Retinal pigment epithelial cell (primary cell): Measurements from ENCODE around the gene SMYD2.

Source experiments
- DNase-seq: peaks from one replicate; pipeline ENCODE4 v3.0.0-alpha.2; 2010; ENCODE audit warnings: low read depth
- H3K4me3 ChIP-seq: 2 replicates; pipeline ENCODE4 v1.5.1; 2011; ENCODE audit warnings: mild to moderate bottlenecking, low read length, control low read depth, moderate library complexity
- CTCF ChIP-seq: conservative IDR thresholded peaks from 2 replicates; pipeline ENCODE4 v1.5.1; 2011; ENCODE audit warnings: low read depth, low read length, control low read depth, inconsistent platforms

Gene SMYD2

GRCh38 chr1:214362188-214362882 is 81.4 kb downstream of the SMYD2 start:
- no peak for DNase-seq
- no peak overlapping the region for H3K4me3 ChIP-seq
- no peak for TF ChIP-seq CTCF

GRCh38 chr1:214363386-214363785 is 82.4 kb downstream of the SMYD2 start:
- H3K4me3 ChIP-seq = no peak overlapping the region
- no peak for DNase-seq
- TF ChIP-seq CTCF = no peak

- no peak overlapping the region for H3K4me3 ChIP-seq
- DNase-seq = no peak
- no peak for TF ChIP-seq CTCF
These were observed 83.4 kb downstream of the SMYD2 start for GRCh38 chr1:214364386-214364785.

GRCh38 chr1:214364786-214365295 is 83.9 kb downstream of the SMYD2 start:
- no peak for TF ChIP-seq CTCF
- no peak overlapping the region for H3K4me3 ChIP-seq
- DNase-seq = no peak

DNA sequence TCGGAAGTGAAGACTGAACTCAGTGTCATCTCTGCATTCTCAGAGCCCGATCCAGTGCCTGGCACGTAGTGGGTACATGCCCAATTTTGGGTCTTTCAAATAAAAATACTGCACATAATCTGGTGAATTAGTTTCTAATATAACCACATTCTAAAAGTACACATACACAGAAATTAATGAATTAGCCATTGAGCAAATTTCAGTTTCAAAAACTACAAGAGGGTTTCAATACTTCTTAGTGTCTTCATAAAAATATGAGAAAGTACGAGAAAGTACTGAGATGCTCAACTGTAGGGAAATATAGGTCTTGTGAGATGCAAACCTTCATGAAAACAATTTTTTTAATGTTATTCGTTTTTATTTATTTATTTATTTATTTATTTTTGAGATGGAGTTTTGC is 86.9 kb downstream of the SMYD2 start:
- TF ChIP-seq CTCF = no peak

DNA sequence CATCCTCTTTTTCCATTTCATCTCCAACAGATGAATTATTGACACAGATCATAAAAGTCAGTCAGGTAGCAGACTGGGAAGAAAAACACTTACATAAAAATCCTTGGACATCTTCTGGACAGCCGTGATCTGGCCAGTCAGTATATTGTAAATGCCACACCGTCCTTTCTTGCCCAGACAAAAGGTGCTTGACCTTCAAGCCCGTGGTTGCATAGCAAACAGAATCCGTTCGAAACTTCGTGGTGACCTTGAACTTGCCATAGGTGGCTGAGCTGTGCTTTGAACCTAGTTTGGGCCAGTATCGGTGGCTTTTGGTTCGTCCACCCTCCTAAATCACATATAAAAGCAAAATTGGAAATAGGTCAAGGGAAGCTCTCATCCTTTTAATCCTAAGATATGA is 88.4 kb downstream of the SMYD2 start:
- no peak overlapping the region for H3K4me3 ChIP-seq
- DNase-seq = no peak

More for the DNA sequence above, 86.9 kb downstream of the SMYD2 start:
- no peak for DNase-seq
- no peak overlapping the region for H3K4me3 ChIP-seq

More for the DNA sequence above, 88.4 kb downstream of the SMYD2 start:
- TF ChIP-seq CTCF = no peak
